ENCODE data around the gene SNHG17. TPM values are rescaled to one million over a fixed set of nuclear protein-coding genes. Genes with fewer than 3 reads are reported as not detected.

Gene SNHG17
- total RNA-seq, 4 donors from 2014 or later, result 6.0 to 12.2 (median 8.7) TPM

- in situ Hi-C loops (cut with MboI; ENCODE audit: low sequenced_read_pairs in 4 of 4), result loop anchor here in 1 of 4 donors (25.0 kb wide), 1 partner anchor 389 kb away; the partner anchor contains the start of genes RPRD1B and TTI1
- Histone ChIP-seq H3K36me3 (peaks cover 0 to 95% of the 10 kb centered on the region in 2 donors), H3K9me3 (no peaks in the 10 kb centered on the region), H3K27ac (peak overlapping the region in 1 of 4 donors; percentile 5), H3K4me1 (peaks cover 0 to 7% of the 10 kb centered on the region in 2 donors), H3K4me3 (no peak overlapping the region), H3K27me3 (no peaks in the 10 kb centered on the region)
- TF ChIP-seq CTCF (IDR thresholded peaks at IDR 0.05 in 4 of 5, conservative IDR thresholded peaks at IDR 0.05 in 1 of 5) (no peak), POLR2A (IDR thresholded peaks at IDR 0.05) (no peak)
- intact Hi-C loops (cut with DNase I; ENCODE audit: low total_unique reads), result no loop called here
- ATAC-seq (peak in 1 of 2 donors; percentile 39), DNase-seq (no peak)
These were observed 8.9 kb downstream of the SNHG17 start for GRCh38 chr20:38426006-38426897.

GRCh38 chr20:38424401-38424800, 10.7 kb downstream of the SNHG17 start:
- Histone ChIP-seq H3K36me3 (peaks cover 0 to 95% of the 10 kb centered on the region in 2 donors), H3K4me1 (no peaks in the 10 kb centered on the region), H3K9me3 (no peaks in the 10 kb centered on the region), H3K4me3 (no peak overlapping the region), H3K27me3 (no peaks in the 10 kb centered on the region), H3K27ac (no peak overlapping the region)
- ATAC-seq (peak in 1 of 2 donors; percentile 32), DNase-seq (no peak)
- TF ChIP-seq POLR2A (IDR thresholded peaks at IDR 0.05) (no peak), CTCF (IDR thresholded peaks at IDR 0.05 in 4 of 5, conservative IDR thresholded peaks at IDR 0.05 in 1 of 5) (no peak)
- in situ Hi-C loops (cut with MboI; ENCODE audit: low sequenced_read_pairs in 4 of 4), result no loop called here
- intact Hi-C loops (cut with DNase I; ENCODE audit: low total_unique reads), result no loop called here

- in situ Hi-C loops (cut with MboI; ENCODE audit: low sequenced_read_pairs in 4 of 4), result no loop called here
- peaks cover 0 to 95% of the 10 kb centered on the region in 2 donors for H3K36me3 ChIP-seq
- no peaks in the 10 kb centered on the region for H3K4me1 ChIP-seq
- H3K4me3 ChIP-seq, result no peak overlapping the region
- H3K27ac ChIP-seq, result no peak overlapping the region
- ATAC-seq (no peak), DNase-seq (no peak)
- no peaks in the 10 kb centered on the region for H3K27me3 ChIP-seq
- intact Hi-C loops (cut with DNase I; ENCODE audit: low total_unique reads), result no loop called here
- TF ChIP-seq CTCF (IDR thresholded peaks at IDR 0.05 in 4 of 5, conservative IDR thresholded peaks at IDR 0.05 in 1 of 5) (no peak), POLR2A (IDR thresholded peaks at IDR 0.05) (no peak)
- no peaks in the 10 kb centered on the region for H3K9me3 ChIP-seq
These were observed 11.6 kb downstream of the SNHG17 start for GRCh38 chr20:38423541-38423940.

GRCh38 chr20:38421915-38422314, 13.2 kb downstream of the SNHG17 start:
- intact Hi-C loops (cut with DNase I; ENCODE audit: low total_unique reads) (no loop called here), in situ Hi-C loops (cut with MboI; ENCODE audit: low sequenced_read_pairs in 4 of 4) (no loop called here)
- ATAC-seq (no peak), DNase-seq (no peak)
- TF ChIP-seq POLR2A (IDR thresholded peaks at IDR 0.05), result no peak
- no peak for TF ChIP-seq CTCF (IDR thresholded peaks at IDR 0.05 in 4 of 5, conservative IDR thresholded peaks at IDR 0.05 in 1 of 5)
- Histone ChIP-seq H3K4me1 (peaks cover 4 to 5% of the 10 kb centered on the region in 2 donors), H3K36me3 (peaks cover 0 to 86% of the 10 kb centered on the region in 2 donors), H3K9me3 (no peaks in the 10 kb centered on the region), H3K27me3 (no peaks in the 10 kb centered on the region), H3K4me3 (no peak overlapping the region), H3K27ac (no peak overlapping the region)

All from gastrocnemius medialis (tissue), 4 donors.